Testis (tissue), 2 donors: ENCODE results near the gene MCM3AP.

ENCODE experiments used
- CTCF ChIP-seq, 3 experiments: fragments of 450-650 bp in 2 of 3; fragments of 200-600 bp in 1 of 3; sonication (generic) in 1 of 3; IDR thresholded peaks; one replicate each; pipeline ENCODE4 v1.5.1; 2016 to 2019; ENCODE audit warnings: antibody characterized with exemption in 3 of 3, mild to moderate bottlenecking in 2 of 3, moderate library complexity in 1 of 3
- POLR2A ChIP-seq: fragments of 450-650 bp; IDR thresholded peaks from one replicate; pipeline ENCODE4 v1.6.1; 2017; ENCODE audit warnings: antibody characterized with exemption, mild to moderate bottlenecking, moderate library complexity

GRCh38 chr21:46334351-46335140 is 49.1 kb upstream of the MCM3AP start:
- no peak for TF ChIP-seq CTCF (IDR thresholded peaks at IDR 0.05)
- no peak for TF ChIP-seq POLR2A
